Epithelial cell of esophagus (primary cell): ENCODE measurements around the gene DST.

Source experiments
- DNase-seq: peaks from one replicate; pipeline ENCODE4 v3.0.0; 2010; ENCODE audit warnings: low read depth
- H3K4me3 ChIP-seq: 2 replicates; pipeline ENCODE4 v1.5.1; 2011; ENCODE audit warnings: mild to moderate bottlenecking, low read length, control low read depth
- CTCF ChIP-seq: IDR thresholded peaks from 2 replicates; pipeline ENCODE4 v1.5.1; 2011; ENCODE audit warnings: low read depth, mild to moderate bottlenecking, low read length, control low read depth, inconsistent platforms; ENCODE audit not compliant: insufficient read depth; ENCODE audit errors: missing control alignments

The DST gene

GRCh38 chr6:56433119-56433518 is 209.6 kb downstream of the DST start:
- no peak for TF ChIP-seq CTCF
- DNase-seq: no peak

DNA sequence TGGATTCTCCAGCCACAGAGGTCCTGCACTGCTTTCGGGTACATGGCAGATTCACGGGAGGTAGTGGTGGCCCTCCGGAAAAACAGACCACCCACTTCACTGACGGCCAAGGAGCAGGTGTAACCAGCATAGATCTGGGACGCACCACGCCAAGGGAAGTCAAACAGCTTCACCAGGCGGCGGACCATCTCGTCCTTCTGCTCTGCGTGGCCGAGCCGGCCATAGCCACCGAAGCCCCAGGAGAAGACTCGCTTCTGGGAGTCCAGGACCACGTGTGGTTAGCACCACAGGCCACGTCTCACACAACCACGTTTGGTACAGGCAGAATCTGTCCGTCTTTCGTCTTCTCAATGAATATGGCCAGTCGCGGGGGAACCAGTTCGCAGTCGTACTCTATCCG is 210.5 kb downstream of the DST start:
- no peak for DNase-seq
- TF ChIP-seq CTCF: no peak
- H3K4me3 ChIP-seq: no peak overlapping the region

More at GRCh38 chr6:56433119-56433518, 209.6 kb downstream of the DST start:
- no peak overlapping the region for H3K4me3 ChIP-seq

DNA sequence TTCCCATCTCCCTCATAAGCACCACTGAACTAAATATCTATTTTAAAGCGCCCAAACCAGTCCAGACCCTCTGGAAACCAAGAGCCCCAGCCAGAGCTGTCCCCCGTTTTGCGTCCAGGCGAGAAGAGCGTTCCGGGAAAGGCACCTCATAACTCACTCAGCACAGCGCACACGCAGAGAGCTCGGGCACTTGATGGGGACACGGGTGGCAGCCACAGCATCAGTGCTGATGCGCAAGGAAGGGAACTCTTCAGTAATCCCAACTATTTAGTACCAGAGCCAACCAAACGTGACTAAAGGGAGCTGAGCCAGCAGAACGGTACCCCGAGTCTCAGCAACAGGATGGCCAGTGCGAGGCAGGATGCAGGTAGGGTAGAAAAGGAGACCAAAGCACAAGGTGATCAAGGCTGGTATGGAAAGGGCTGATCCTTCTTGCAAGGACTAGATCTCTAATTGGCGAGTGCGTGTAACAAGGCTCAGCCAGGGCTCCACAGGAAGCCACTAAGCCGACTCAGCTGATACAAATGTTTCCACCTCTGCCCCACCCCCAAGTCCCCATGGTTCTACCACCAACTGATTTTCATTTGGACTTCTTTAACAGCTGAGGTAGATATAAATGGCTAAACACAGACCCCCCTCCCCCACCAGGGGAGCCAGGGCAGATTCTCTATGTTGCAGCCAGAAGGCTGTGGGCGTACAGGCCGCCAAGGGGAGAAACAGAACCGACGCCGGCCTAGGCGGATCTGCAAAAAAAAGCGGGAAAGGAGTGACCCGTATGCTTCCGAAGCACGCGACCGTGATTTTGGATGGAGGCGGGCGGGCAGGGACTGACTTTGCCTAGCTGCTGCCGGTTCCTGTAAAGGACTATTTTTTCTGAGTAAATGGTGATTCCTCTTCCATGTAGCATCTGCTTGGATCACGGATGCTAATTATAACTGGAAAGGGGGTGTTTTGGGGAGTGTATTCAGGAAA is 211.8 kb downstream of the DST start:
- no peak for TF ChIP-seq CTCF
- no peak for DNase-seq
- no peak overlapping the region for H3K4me3 ChIP-seq

DNA sequence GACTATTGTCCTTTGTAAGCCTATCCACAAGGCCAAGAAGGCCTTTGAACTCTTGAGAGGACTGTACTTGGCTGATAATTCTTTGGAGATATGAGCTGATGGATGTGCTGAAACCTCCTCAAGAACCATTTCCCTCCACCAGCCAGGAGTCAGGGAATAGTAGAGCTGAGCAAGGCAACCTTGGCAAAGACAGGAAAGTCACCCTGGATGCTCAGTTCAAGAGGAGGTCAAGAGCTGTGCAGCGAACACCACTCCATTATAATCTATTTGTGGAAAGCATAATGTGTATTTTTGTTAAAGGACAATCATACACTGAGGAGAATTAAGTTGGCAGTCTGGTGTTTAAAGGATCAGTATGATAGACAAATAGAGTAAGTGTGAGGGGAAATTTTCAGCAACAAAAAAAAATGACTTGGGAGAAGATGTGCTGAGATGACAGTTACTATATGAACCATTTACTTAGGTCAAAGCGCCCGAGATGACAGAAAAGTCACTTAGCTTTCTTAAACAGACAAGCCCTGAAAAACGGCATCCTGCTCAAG is 218.1 kb downstream of the DST start:
- no peak overlapping the region for H3K4me3 ChIP-seq
- no peak for TF ChIP-seq CTCF
- DNase-seq: no peak

DNA sequence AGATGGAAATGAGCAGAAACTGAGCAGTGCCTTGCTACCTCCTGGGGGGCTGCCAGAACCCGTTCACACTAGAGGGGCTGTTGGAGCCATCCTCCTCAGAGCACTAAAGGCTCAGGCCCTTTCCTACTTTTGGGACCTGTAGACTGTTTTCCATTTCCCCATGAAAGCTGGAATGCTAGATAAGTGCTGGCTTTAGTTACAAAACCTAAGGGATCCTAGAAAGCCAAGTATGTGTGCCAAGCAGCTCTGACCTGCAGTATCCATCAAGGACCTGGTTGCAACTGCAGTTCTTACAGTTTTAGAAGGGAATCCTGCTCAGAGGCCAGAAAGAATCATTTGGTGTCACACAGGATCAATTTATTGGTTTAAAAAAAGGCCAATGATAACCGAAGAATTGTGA is 218.6 kb downstream of the DST start:
- TF ChIP-seq CTCF: no peak
- H3K4me3 ChIP-seq: no peak overlapping the region
- DNase-seq: no peak

DNA sequence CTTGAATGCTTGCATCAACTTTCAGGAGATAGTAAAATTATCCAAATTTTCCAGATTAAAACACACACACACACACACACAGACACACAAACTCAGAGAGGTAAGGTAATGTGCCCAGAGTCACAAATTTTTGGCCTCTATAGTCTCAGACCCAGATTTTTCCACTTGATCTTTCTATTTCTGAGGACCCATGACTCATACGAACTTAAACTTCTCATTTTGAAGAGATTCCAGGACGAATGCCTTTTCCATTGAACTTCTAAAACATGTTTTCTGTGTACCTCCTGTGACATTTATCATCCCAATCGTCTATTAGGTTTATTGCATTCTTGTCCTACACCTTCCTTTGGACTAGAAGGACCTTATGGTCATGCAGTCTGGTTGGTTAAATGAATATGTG is 222.4 kb downstream of the DST start:
- no peak for TF ChIP-seq CTCF
- no peak for DNase-seq
- no peak overlapping the region for H3K4me3 ChIP-seq

GRCh38 chr6:56419191-56419590 is 223.5 kb downstream of the DST start:
- no peak for TF ChIP-seq CTCF
- DNase-seq: no peak
- H3K4me3 ChIP-seq: no peak overlapping the region
